GM12801 (cell line): ENCODE measurements around the gene MEX3D.

Experiments
- CTCF ChIP-seq: IDR thresholded peaks from one replicate; pipeline ENCODE4 v1.5.1; 2011; ENCODE audit warnings: control low read depth; ENCODE audit not compliant: insufficient read length; ENCODE audit errors: extremely low read depth

The MEX3D gene

DNA sequence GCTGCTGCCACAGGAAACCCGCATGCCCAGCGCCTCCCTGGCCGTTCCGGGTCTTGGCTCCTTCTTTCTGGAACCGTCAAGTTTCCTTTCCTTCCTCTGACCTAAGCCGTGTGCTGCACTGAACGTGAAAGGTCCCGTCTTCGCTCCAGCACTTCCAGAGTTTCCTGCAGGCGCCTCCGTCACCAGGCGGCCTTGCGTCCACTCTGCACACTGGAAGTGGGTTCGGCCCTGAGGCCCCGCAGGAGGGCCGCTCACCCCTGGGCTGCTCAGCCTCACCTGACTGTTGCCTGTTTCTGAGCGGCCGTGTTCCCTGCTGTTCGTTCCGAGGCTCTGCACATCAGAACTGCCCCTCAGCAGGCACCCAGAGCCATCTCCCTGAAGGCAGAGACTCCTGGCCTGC, 12.3 kb upstream of the MEX3D start:
- TF ChIP-seq CTCF = no peak

DNA sequence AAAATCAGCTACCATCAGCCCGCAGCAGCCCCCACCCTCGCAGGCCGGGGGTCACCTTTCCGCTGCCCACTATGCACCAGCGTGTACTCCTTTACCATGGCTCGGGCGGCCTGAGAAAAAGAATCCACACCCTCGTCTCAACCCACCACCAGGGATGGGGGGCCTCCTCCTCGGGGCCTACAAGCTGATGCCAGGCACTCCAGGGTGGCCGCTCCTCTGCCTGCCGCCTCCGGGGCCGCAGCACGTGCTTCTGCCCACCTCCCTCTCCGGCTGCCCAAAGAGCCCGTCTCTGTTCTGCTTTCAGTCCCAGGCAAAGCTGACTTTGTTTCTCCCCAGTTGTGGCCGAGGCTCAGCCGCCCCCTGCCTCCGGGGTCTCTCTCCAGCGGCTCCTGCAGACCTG, 11.1 kb upstream of the MEX3D start:
- TF ChIP-seq CTCF = no peak

- no peak for TF ChIP-seq CTCF
Measured at GRCh38 chr19:1577929-1578618, 9.9 kb upstream of the MEX3D start.

- TF ChIP-seq CTCF = no peak
Measured at GRCh38 chr19:1577090-1577928, 9.2 kb upstream of the MEX3D start.

GRCh38 chr19:1576242-1577089, 8.3 kb upstream of the MEX3D start:
- TF ChIP-seq CTCF = no peak

DNA sequence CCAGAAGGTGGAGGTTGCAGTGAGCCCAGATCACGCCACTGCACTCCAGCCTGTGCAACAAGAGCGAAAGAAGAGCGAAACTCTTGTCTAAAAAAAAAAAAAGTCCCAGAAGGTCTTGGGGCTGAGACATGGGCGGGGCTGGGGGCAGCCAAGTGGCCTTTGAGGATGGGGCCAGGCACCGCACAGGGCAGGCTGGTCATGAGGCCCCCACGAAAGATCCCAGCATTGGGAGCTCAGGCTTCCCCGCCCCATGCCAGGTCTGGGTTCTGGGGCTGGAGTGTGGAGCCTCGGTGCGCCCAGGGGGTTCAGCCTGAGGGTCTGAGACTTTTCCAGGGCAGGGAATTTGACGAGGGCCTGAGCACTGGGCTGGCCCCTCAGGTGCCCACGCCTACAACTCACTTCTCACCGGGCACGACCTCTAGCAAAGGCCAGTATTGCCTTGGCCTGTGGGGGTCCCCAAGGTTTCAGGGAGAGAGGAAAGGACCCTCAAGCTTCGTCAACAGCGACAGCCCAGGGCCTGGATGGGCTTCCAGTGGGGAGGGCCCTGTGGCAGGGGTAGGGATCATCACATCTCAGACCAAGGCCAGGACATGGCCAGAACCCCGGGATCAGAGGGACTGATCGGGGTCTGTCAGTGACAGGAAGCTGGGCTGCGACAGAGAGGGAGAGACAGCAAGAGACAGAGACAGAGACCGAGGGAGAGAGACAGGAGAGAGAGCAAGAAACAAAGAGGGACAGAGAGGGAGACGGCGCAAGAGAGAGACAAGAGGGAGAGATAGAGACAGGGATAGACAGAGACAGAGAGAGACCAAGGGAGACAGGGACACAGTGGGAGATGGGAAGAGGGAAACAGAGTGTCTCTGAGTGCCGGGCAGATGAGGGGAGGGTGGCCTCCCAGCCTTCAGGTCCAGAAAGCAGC, 7.5 kb upstream of the MEX3D start:
- TF ChIP-seq CTCF = no peak
